OCI-LY3 (cell line): ENCODE data around the gene LAMTOR2.

ENCODE experiments used
- H2AFZ ChIP-seq: fragments of 200-600, 300-600 bp; shearing (Covaris generic); 2 replicates; pipeline ENCODE4 v1.6.0; 2014; ENCODE audit warnings: antibody characterized with exemption, low read depth, low read length
- H3K27ac ChIP-seq: fragments of 200-600, 300-600 bp; sonication (generic); 2 replicates; pipeline ENCODE4 v1.5.1; 2014; ENCODE audit warnings: mild to moderate bottlenecking, low read length, moderate library complexity, mixed read lengths
- H3K27me3 ChIP-seq: fragments of 200-600, 300-600 bp; sonication (generic); 2 replicates; pipeline ENCODE4 v1.6.1; 2014; ENCODE audit warnings: low read depth, low read length, mixed read lengths
- H3K36me3 ChIP-seq: fragments of 200-600, 300-600 bp; sonication (generic); replicated peaks from 2 replicates; pipeline ENCODE3; 2014; ENCODE audit warnings: low read depth, low read length, mixed read lengths
- H3K4me1 ChIP-seq: fragments of 300-600, 200-600 bp; sonication (generic); 2 replicates; pipeline ENCODE4 v1.6.1; 2014; ENCODE audit warnings: low read length, mixed read lengths
- H3K4me2 ChIP-seq: fragments of 200-600, 300-600 bp; sonication (generic); 2 replicates; pipeline ENCODE4 v1.6.1; 2014; ENCODE audit warnings: low read length, mixed read lengths
- H3K4me3 ChIP-seq: fragments of 300-600, 200-600 bp; sonication (generic); 2 replicates; pipeline ENCODE4 v1.5.1; 2014; ENCODE audit warnings: antibody characterized with exemption, mild to moderate bottlenecking, low read length, moderate library complexity
- H3K79me2 ChIP-seq: fragments of 300-600, 200-600 bp; shearing (Covaris generic); 2 replicates; pipeline ENCODE4 v1.6.1; 2014; ENCODE audit warnings: mild to moderate bottlenecking, low read length, mixed read lengths
- H3K9ac ChIP-seq: fragments of 300-600, 200-600 bp; shearing (Covaris generic); 2 replicates; pipeline ENCODE4 v1.6.0; 2014; ENCODE audit warnings: mild to moderate bottlenecking, low read length, moderate library complexity
- H3K9me3 ChIP-seq: fragments of 200-600, 300-600 bp; shearing (Covaris generic); 2 replicates; pipeline ENCODE4 v1.6.1; 2014; ENCODE audit warnings: low read length, mixed read lengths; ENCODE audit not compliant: insufficient read depth
- H4K20me1 ChIP-seq: fragments of 200-600, 300-600 bp; sonication (generic); 2 replicates; pipeline ENCODE4 v1.6.1; 2016; ENCODE audit warnings: low read length, mixed read lengths; ENCODE audit not compliant: insufficient read depth
- EZH2phosphoT487 ChIP-seq: fragments of 200-600 bp; shearing (Covaris generic); IDR thresholded peaks from 2 replicates; pipeline ENCODE4 v1.6.1; 2018; ENCODE audit warnings: antibody characterized with exemption, mixed run types, low read depth
- TF ChIP-seq, protein P1 (sequence below): fragments of 200-600, 300-600 bp; sonication (generic); IDR thresholded peaks from 2 replicates; pipeline ENCODE4 v1.5.1; 2014; ENCODE audit warnings: antibody characterized with exemption, low read length, low read depth

Gene LAMTOR2

DNA sequence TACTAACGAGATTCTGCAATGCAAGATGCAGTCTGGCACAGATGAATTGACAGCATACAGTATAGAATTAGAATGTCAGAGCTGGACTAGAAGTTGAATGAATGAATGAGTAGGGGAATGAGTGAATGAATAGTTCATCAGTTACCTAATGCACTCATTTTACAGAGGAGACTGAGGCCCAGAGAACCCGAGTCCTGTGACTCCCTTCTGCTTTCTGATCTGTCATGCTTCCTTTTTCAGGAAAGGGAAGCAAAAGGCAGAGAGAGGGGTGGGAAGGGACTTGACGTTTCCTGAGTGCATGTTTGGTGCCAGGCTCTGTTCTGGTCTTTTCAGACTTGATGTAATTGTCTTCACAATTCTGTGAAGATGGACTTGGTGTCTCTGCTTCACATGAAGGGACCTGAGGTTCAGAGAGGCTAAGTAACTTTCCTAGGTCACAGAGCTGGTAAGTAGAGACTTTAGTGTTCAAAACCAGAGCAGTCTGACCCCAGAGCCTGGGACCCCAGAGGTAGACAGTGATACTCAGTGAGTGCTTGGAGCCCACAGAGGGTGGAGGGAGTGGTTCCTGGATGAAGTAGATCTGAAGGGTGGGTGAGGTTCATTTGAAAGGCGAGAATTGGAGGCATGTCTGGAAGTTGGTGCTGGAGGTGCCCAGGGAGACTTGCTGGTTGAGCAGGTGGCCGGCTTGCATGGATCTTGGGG lies 35.7 kb downstream of the LAMTOR2 start:
- H3K79me2 ChIP-seq: no peaks in the 10 kb centered on the region
- H3K27me3 ChIP-seq: peaks cover 28% of the 10 kb centered on the region
- no peak overlapping the region for H2AFZ ChIP-seq
- no peaks in the 10 kb centered on the region for H3K4me1 ChIP-seq
- no peak overlapping the region for H3K9ac ChIP-seq
- H3K4me2 ChIP-seq: no peak overlapping the region
- no peak for TF ChIP-seq EZH2phosphoT487
- TF ChIP-seq, protein P1, sequence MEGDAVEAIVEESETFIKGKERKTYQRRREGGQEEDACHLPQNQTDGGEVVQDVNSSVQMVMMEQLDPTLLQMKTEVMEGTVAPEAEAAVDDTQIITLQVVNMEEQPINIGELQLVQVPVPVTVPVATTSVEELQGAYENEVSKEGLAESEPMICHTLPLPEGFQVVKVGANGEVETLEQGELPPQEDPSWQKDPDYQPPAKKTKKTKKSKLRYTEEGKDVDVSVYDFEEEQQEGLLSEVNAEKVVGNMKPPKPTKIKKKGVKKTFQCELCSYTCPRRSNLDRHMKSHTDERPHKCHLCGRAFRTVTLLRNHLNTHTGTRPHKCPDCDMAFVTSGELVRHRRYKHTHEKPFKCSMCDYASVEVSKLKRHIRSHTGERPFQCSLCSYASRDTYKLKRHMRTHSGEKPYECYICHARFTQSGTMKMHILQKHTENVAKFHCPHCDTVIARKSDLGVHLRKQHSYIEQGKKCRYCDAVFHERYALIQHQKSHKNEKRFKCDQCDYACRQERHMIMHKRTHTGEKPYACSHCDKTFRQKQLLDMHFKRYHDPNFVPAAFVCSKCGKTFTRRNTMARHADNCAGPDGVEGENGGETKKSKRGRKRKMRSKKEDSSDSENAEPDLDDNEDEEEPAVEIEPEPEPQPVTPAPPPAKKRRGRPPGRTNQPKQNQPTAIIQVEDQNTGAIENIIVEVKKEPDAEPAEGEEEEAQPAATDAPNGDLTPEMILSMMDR: no peak
- no peak overlapping the region for H3K4me3 ChIP-seq
- H3K27ac ChIP-seq: no peak overlapping the region
- H3K36me3 ChIP-seq: no peaks in the 10 kb centered on the region
- no peaks in the 10 kb centered on the region for H3K9me3 ChIP-seq
- H4K20me1 ChIP-seq: no peaks in the 10 kb centered on the region

DNA sequence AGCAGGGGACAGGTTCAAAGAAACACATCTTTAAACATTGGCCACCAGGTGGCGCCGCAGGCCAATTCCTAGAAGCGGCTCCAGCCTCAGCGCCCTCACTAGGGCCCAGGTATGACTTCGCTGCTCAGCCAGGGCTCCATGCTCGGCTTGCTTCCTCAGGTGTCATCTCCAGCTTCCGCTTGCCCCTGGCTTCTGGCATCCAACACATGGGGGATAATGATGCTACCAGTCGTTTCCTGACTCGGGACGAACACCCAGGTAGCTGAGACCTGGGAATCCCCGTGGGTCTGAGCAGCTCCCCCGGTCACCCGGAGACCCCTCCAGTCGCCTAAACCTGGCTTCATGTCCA lies 36.2 kb downstream of the LAMTOR2 start:
- Histone ChIP-seq H3K4me3 (no peak overlapping the region), H3K36me3 (no peaks in the 10 kb centered on the region), H2AFZ (no peak overlapping the region), H3K4me1 (peaks cover 4% of the 10 kb centered on the region), H4K20me1 (no peaks in the 10 kb centered on the region), H3K9me3 (no peaks in the 10 kb centered on the region), H3K9ac (no peak overlapping the region), H3K79me2 (no peaks in the 10 kb centered on the region), H3K27ac (no peak overlapping the region), H3K4me2 (no peak overlapping the region), H3K27me3 (peaks cover 28% of the 10 kb centered on the region)
- TF ChIP-seq, protein P1: peak; percentile 95
- no peak for TF ChIP-seq EZH2phosphoT487

DNA sequence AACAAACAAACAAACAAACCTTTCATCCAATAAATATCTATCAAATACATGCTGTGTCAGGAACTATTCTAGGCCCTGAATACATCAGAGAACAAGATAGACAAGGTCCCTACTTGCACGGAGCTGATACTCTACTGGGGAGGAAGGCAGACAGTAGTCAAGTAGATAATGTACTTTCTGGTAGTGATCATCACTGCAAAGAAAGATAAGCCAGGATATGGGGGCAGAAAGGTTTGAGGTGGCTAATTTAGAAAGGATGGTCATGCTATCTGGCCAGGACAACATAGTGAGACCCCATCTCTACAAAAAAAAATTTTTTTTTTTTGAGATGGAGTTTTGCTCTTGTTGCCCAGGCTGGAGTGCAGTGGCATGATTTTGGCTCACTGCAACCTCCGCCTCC lies 37.0 kb downstream of the LAMTOR2 start:
- peaks cover 22% of the 10 kb centered on the region for H3K27me3 ChIP-seq
- no peak overlapping the region for H3K9ac ChIP-seq
- TF ChIP-seq, protein P1: no peak
- TF ChIP-seq EZH2phosphoT487: no peak
- H3K9me3 ChIP-seq: no peaks in the 10 kb centered on the region
- H3K79me2 ChIP-seq: no peaks in the 10 kb centered on the region
- H3K4me3 ChIP-seq: no peak overlapping the region
- H4K20me1 ChIP-seq: 0 out of 2 replicates have a peak, but pooled peaks cover under 1% of the 10 kb centered on the region
- no peaks in the 10 kb centered on the region for H3K36me3 ChIP-seq
- no peak overlapping the region for H3K4me2 ChIP-seq
- H2AFZ ChIP-seq: no peak overlapping the region
- no peak overlapping the region for H3K27ac ChIP-seq
- H3K4me1 ChIP-seq: peaks cover 12% of the 10 kb centered on the region

DNA sequence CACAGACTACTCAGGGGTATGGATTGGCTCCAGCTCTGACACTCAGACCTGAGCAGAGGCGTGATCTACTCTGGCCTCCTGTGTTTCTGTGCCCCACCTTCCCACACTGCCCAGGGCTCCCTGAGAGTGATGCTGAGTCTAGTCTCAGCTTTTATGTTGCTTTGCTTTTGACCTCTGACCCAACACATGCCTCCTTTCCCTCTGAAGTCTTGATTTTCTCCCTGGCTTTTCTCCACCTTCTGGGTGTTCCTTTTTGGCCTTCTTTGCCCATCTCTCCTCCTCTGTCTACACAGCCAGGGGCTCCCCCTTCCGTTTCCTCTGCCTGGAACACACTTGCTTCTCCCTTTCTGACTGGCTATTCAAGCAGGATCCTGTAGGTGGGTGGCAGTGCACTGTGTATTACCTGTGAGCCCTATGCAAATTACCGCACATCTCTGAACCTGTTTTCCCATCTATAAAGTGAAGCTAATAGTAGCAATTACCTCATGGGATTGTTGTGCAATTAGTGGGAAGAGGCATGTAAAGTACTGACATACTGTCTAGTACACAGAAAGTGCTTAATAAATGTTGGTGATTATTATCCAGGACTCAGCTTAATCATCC lies 41.4 kb downstream of the LAMTOR2 start:
- Histone ChIP-seq H3K9ac (no peak overlapping the region), H3K9me3 (no peaks in the 10 kb centered on the region), H3K79me2 (no peaks in the 10 kb centered on the region), H3K27me3 (peaks cover 27% of the 10 kb centered on the region), H3K4me1 (peaks cover 32% of the 10 kb centered on the region), H3K27ac (no peak overlapping the region), H2AFZ (no peak overlapping the region), H3K4me2 (peak overlapping the region; percentile 92), H4K20me1 (peaks cover 6% of the 10 kb centered on the region), H3K4me3 (no peak overlapping the region; the same call in 1 of the 2 replicates), H3K36me3 (no peaks in the 10 kb centered on the region)
- TF ChIP-seq, protein P1: no peak
- no peak for TF ChIP-seq EZH2phosphoT487
